ENCODE data around the gene LSP1. TPM values are rescaled to one million over a fixed set of nuclear protein-coding genes. Genes with fewer than 3 reads are reported as not detected.

Gene LSP1
- total and polyA plus RNA-seq, 2 of the 13 experiments (the other 11 are each of a cell fraction or from before 2014, with no cell fraction given): 0.59 to 1.00 TPM

- TF ChIP-seq RCOR2 (CRISPR knock-in tag; IDR thresholded peaks at IDR 0.05) (peak; percentile 87), MXI1 (IDR thresholded peaks at IDR 0.05; ENCODE audit: borderline replicate concordance, low read depth, low read length) (peak; percentile 86; the same call in 1 of the 3 replicates), NRL (CRISPR knock-in tag; IDR thresholded peaks at IDR 0.05; ENCODE audit: borderline replicate concordance) (peak; percentile 94), RARA (CRISPR knock-in tag; IDR thresholded peaks at IDR 0.05) (peak; percentile 96), HNF1A (IDR thresholded peaks at IDR 0.05; ENCODE audit: low read depth) (peak; percentile 69; the same call in 1 of the 2 replicates), HNF1A (CRISPR knock-in tag; IDR thresholded peaks at IDR 0.05; ENCODE audit: borderline replicate concordance) (peak; percentile 82; the same call in 1 of the 2 replicates), FOXO1 (CRISPR knock-in tag; IDR thresholded peaks at IDR 0.05) (peak; percentile 94), HMGXB3 (CRISPR knock-in tag; IDR thresholded peaks at IDR 0.05; ENCODE audit: borderline replicate concordance) (peak; percentile 87), IRF9 (CRISPR knock-in tag; IDR thresholded peaks at IDR 0.05; ENCODE audit: borderline replicate concordance) (peak; percentile 92), ZNF337 (CRISPR knock-in tag; IDR thresholded peaks at IDR 0.05; ENCODE audit: borderline replicate concordance, low read depth) (peak; percentile 48; the same call in 1 of the 2 replicates), POLR2G (IDR thresholded peaks at IDR 0.05; ENCODE audit: low read depth, low read length) (no peak), ZFP91 (CRISPR knock-in tag; IDR thresholded peaks at IDR 0.05; ENCODE audit: borderline replicate concordance) (peak; percentile 90), ATF4 (CRISPR knock-in tag; IDR thresholded peaks at IDR 0.05) (no peak), ZNF205 (CRISPR knock-in tag; IDR thresholded peaks at IDR 0.05) (peak; percentile 90), ZNF34 (CRISPR knock-in tag; IDR thresholded peaks at IDR 0.05; ENCODE audit: borderline replicate concordance) (no peak)
These were observed 10.5 kb upstream of the LSP1 start (continued) for GRCh38 chr11:1842149-1843097.

Data from HepG2 (cell line).